Measurements from ENCODE around the gene SGCG.

GRCh38 chr13:23271331-23271730 lies 90.6 kb downstream of the SGCG start:
- TF ChIP-seq CTCF (IDR thresholded peaks at IDR 0.05) (no peak), POLR2A (IDR thresholded peaks at IDR 0.05) (no peak)

Measured in thyroid gland (tissue), 4 donors.